ENCODE measurements around the gene PLEKHA6.

The PLEKHA6 gene

GRCh38 chr1:204186597-204186996, 173.1 kb downstream of the PLEKHA6 start:
- H3K79me2 ChIP-seq (ENCODE audit: control insufficient read depth, insufficient read depth, low read length), result no peaks in the 10 kb centered on the region
- H3K27me3 ChIP-seq (ENCODE audit: insufficient read depth, low read length, poor library complexity), result peaks cover 2% of the 10 kb centered on the region
- H2AK5ac ChIP-seq (ENCODE audit: low read length), result no peak overlapping the region
- no peak overlapping the region for H3K27ac ChIP-seq (ENCODE audit: low read depth, low read length)
- no peak overlapping the region for H2BK120ac ChIP-seq (ENCODE audit: low read depth, low read length)
- no peak overlapping the region for H3K18ac ChIP-seq (ENCODE audit: low read length)
- no peaks in the 10 kb centered on the region for H3K4me1 ChIP-seq (ENCODE audit: control insufficient read depth, low read depth, low read length)
- H3K36me3 ChIP-seq (ENCODE audit: control insufficient read depth, insufficient read depth, low read length), result no peaks in the 10 kb centered on the region
- no peak overlapping the region for H3K9ac ChIP-seq (ENCODE audit: low read length)
- no peak overlapping the region for H3K4me2 ChIP-seq (ENCODE audit: low read length)
- no peak for DNase-seq
- no peak overlapping the region for H2BK15ac ChIP-seq (replicated peaks; ENCODE audit: low read depth)
- no peak overlapping the region for H3K4me3 ChIP-seq (ENCODE audit: low read length)
- H2BK5ac ChIP-seq (ENCODE audit: low read length), result no peak overlapping the region
- H3K4ac ChIP-seq (ENCODE audit: low read depth, low read length), result no peak overlapping the region
- no CpG with 5 or more reads among the region's 10 CpGs for WGBS (ENCODE audit: extremely low coverage, insufficient coverage, low lambda C conversion rate)
- no peak overlapping the region for H4K5ac ChIP-seq (ENCODE audit: low read length)
- no peak overlapping the region for H3K23ac ChIP-seq (ENCODE audit: low read length)
- H3K79me1 ChIP-seq (ENCODE audit: low read length), result no peaks in the 10 kb centered on the region
- H3K56ac ChIP-seq (ENCODE audit: low read length), result no peak overlapping the region
- no peak overlapping the region for H4K8ac ChIP-seq (ENCODE audit: low read depth, low read length)

- H3K79me1 ChIP-seq (ENCODE audit: low read length), result no peaks in the 10 kb centered on the region
- DNase-seq, result no peak
- H3K27me3 ChIP-seq (ENCODE audit: insufficient read depth, low read length, poor library complexity), result no peaks in the 10 kb centered on the region
- no peak overlapping the region for H3K4me2 ChIP-seq (ENCODE audit: low read length)
- no peak overlapping the region for H3K56ac ChIP-seq (ENCODE audit: low read length)
- no peaks in the 10 kb centered on the region for H3K79me2 ChIP-seq (ENCODE audit: control insufficient read depth, insufficient read depth, low read length)
- H3K4me1 ChIP-seq (ENCODE audit: control insufficient read depth, low read depth, low read length), result no peaks in the 10 kb centered on the region
- H4K8ac ChIP-seq (ENCODE audit: low read depth, low read length), result no peak overlapping the region
- H3K18ac ChIP-seq (ENCODE audit: low read length), result no peak overlapping the region
- H3K4ac ChIP-seq (ENCODE audit: low read depth, low read length), result no peak overlapping the region
- H3K4me3 ChIP-seq (ENCODE audit: low read length), result no peak overlapping the region
- no peak overlapping the region for H4K5ac ChIP-seq (ENCODE audit: low read length)
- no peak overlapping the region for H3K27ac ChIP-seq (ENCODE audit: low read depth, low read length)
- no peak overlapping the region for H3K23ac ChIP-seq (ENCODE audit: low read length)
- H3K9ac ChIP-seq (ENCODE audit: low read length), result no peak overlapping the region
- no peak overlapping the region for H2BK5ac ChIP-seq (ENCODE audit: low read length)
- no CpG with 5 or more reads among the region's 1 CpG for WGBS (ENCODE audit: extremely low coverage, insufficient coverage, low lambda C conversion rate)
- no peak overlapping the region for H2AK5ac ChIP-seq (ENCODE audit: low read length)
- no peak overlapping the region for H2BK120ac ChIP-seq (ENCODE audit: low read depth, low read length)
- H3K36me3 ChIP-seq (ENCODE audit: control insufficient read depth, insufficient read depth, low read length), result no peaks in the 10 kb centered on the region
- no peak overlapping the region for H2BK15ac ChIP-seq (replicated peaks; ENCODE audit: low read depth)
These were observed 178.6 kb downstream of the PLEKHA6 start for GRCh38 chr1:204181116-204181515.

GRCh38 chr1:204180133-204180532, 179.6 kb downstream of the PLEKHA6 start:
- Histone ChIP-seq H3K18ac (ENCODE audit: low read length) (no peak overlapping the region), H2BK15ac (replicated peaks; ENCODE audit: low read depth) (no peak overlapping the region), H3K79me1 (ENCODE audit: low read length) (no peaks in the 10 kb centered on the region), H2BK120ac (ENCODE audit: low read depth, low read length) (no peak overlapping the region), H3K79me2 (ENCODE audit: control insufficient read depth, insufficient read depth, low read length) (no peaks in the 10 kb centered on the region), H2AK5ac (ENCODE audit: low read length) (no peak overlapping the region), H3K27me3 (ENCODE audit: insufficient read depth, low read length, poor library complexity) (no peaks in the 10 kb centered on the region), H4K5ac (ENCODE audit: low read length) (no peak overlapping the region), H3K36me3 (ENCODE audit: control insufficient read depth, insufficient read depth, low read length) (no peaks in the 10 kb centered on the region), H3K4ac (ENCODE audit: low read depth, low read length) (no peak overlapping the region), H3K23ac (ENCODE audit: low read length) (no peak overlapping the region), H2BK5ac (ENCODE audit: low read length) (no peak overlapping the region), H3K4me1 (ENCODE audit: control insufficient read depth, low read depth, low read length) (no peaks in the 10 kb centered on the region), H3K9ac (ENCODE audit: low read length) (no peak overlapping the region), H4K8ac (ENCODE audit: low read depth, low read length) (no peak overlapping the region), H3K4me2 (ENCODE audit: low read length) (no peak overlapping the region), H3K56ac (ENCODE audit: low read length) (no peak overlapping the region), H3K27ac (ENCODE audit: low read depth, low read length) (no peak overlapping the region), H3K4me3 (ENCODE audit: low read length) (no peak overlapping the region)
- no CpG with 5 or more reads among the region's 6 CpGs for WGBS (ENCODE audit: extremely low coverage, insufficient coverage, low lambda C conversion rate)
- no peak for DNase-seq

- no peak overlapping the region for H3K56ac ChIP-seq (ENCODE audit: low read length)
- H3K4ac ChIP-seq (ENCODE audit: low read depth, low read length), result no peak overlapping the region
- H3K18ac ChIP-seq (ENCODE audit: low read length), result no peak overlapping the region
- no peak overlapping the region for H2BK15ac ChIP-seq (replicated peaks; ENCODE audit: low read depth)
- H3K4me2 ChIP-seq (ENCODE audit: low read length), result no peak overlapping the region
- H2AK5ac ChIP-seq (ENCODE audit: low read length), result no peak overlapping the region
- no peak for DNase-seq
- H3K4me1 ChIP-seq (ENCODE audit: control insufficient read depth, low read depth, low read length), result no peaks in the 10 kb centered on the region
- no peak overlapping the region for H2BK5ac ChIP-seq (ENCODE audit: low read length)
- no peak overlapping the region for H3K27ac ChIP-seq (ENCODE audit: low read depth, low read length)
- H3K9ac ChIP-seq (ENCODE audit: low read length), result no peak overlapping the region
- H3K36me3 ChIP-seq (ENCODE audit: control insufficient read depth, insufficient read depth, low read length), result no peaks in the 10 kb centered on the region
- no peak overlapping the region for H4K5ac ChIP-seq (ENCODE audit: low read length)
- H3K23ac ChIP-seq (ENCODE audit: low read length), result no peak overlapping the region
- no peak overlapping the region for H3K4me3 ChIP-seq (ENCODE audit: low read length)
- H4K8ac ChIP-seq (ENCODE audit: low read depth, low read length), result no peak overlapping the region
- no peaks in the 10 kb centered on the region for H3K79me2 ChIP-seq (ENCODE audit: control insufficient read depth, insufficient read depth, low read length)
- no peak overlapping the region for H2BK120ac ChIP-seq (ENCODE audit: low read depth, low read length)
- no peaks in the 10 kb centered on the region for H3K27me3 ChIP-seq (ENCODE audit: insufficient read depth, low read length, poor library complexity)
- no CpG with 5 or more reads among the region's 7 CpGs for WGBS (ENCODE audit: extremely low coverage, insufficient coverage, low lambda C conversion rate)
- H3K79me1 ChIP-seq (ENCODE audit: low read length), result no peaks in the 10 kb centered on the region
These were observed 181.0 kb downstream of the PLEKHA6 start for GRCh38 chr1:204178487-204179281.

- WGBS (ENCODE audit: extremely low coverage, insufficient coverage, low lambda C conversion rate), result no CpG with 5 or more reads among the region's 4 CpGs
- no peak overlapping the region for H3K4me2 ChIP-seq (ENCODE audit: low read length)
- H4K5ac ChIP-seq (ENCODE audit: low read length), result no peak overlapping the region
- H3K23ac ChIP-seq (ENCODE audit: low read length), result no peak overlapping the region
- H3K4me1 ChIP-seq (ENCODE audit: control insufficient read depth, low read depth, low read length), result no peaks in the 10 kb centered on the region
- H3K36me3 ChIP-seq (ENCODE audit: control insufficient read depth, insufficient read depth, low read length), result no peaks in the 10 kb centered on the region
- H3K79me1 ChIP-seq (ENCODE audit: low read length), result no peaks in the 10 kb centered on the region
- no peak overlapping the region for H3K56ac ChIP-seq (ENCODE audit: low read length)
- H3K27ac ChIP-seq (ENCODE audit: low read depth, low read length), result no peak overlapping the region
- no peaks in the 10 kb centered on the region for H3K27me3 ChIP-seq (ENCODE audit: insufficient read depth, low read length, poor library complexity)
- no peak overlapping the region for H3K4ac ChIP-seq (ENCODE audit: low read depth, low read length)
- H2AK5ac ChIP-seq (ENCODE audit: low read length), result no peak overlapping the region
- H3K18ac ChIP-seq (ENCODE audit: low read length), result no peak overlapping the region
- no peak overlapping the region for H3K9ac ChIP-seq (ENCODE audit: low read length)
- no peak overlapping the region for H2BK15ac ChIP-seq (replicated peaks; ENCODE audit: low read depth)
- no peak overlapping the region for H2BK5ac ChIP-seq (ENCODE audit: low read length)
- no peaks in the 10 kb centered on the region for H3K79me2 ChIP-seq (ENCODE audit: control insufficient read depth, insufficient read depth, low read length)
- no peak overlapping the region for H3K4me3 ChIP-seq (ENCODE audit: low read length)
- no peak overlapping the region for H2BK120ac ChIP-seq (ENCODE audit: low read depth, low read length)
- no peak for DNase-seq
- H4K8ac ChIP-seq (ENCODE audit: low read depth, low read length), result no peak overlapping the region
These were observed 182.6 kb downstream of the PLEKHA6 start for GRCh38 chr1:204177133-204177532.

GRCh38 chr1:204176049-204176448, 183.7 kb downstream of the PLEKHA6 start:
- Histone ChIP-seq H2BK5ac (ENCODE audit: low read length) (no peak overlapping the region), H3K36me3 (ENCODE audit: control insufficient read depth, insufficient read depth, low read length) (no peaks in the 10 kb centered on the region), H3K18ac (ENCODE audit: low read length) (no peak overlapping the region), H4K8ac (ENCODE audit: low read depth, low read length) (no peak overlapping the region), H3K23ac (ENCODE audit: low read length) (no peak overlapping the region), H2AK5ac (ENCODE audit: low read length) (no peak overlapping the region), H3K4ac (ENCODE audit: low read depth, low read length) (no peak overlapping the region), H3K4me1 (ENCODE audit: control insufficient read depth, low read depth, low read length) (no peaks in the 10 kb centered on the region), H2BK120ac (ENCODE audit: low read depth, low read length) (no peak overlapping the region), H3K9ac (ENCODE audit: low read length) (no peak overlapping the region), H3K27ac (ENCODE audit: low read depth, low read length) (no peak overlapping the region), H4K5ac (ENCODE audit: low read length) (no peak overlapping the region), H3K4me3 (ENCODE audit: low read length) (no peak overlapping the region), H3K56ac (ENCODE audit: low read length) (no peak overlapping the region), H2BK15ac (replicated peaks; ENCODE audit: low read depth) (no peak overlapping the region), H3K79me1 (ENCODE audit: low read length) (no peaks in the 10 kb centered on the region), H3K79me2 (ENCODE audit: control insufficient read depth, insufficient read depth, low read length) (no peaks in the 10 kb centered on the region), H3K4me2 (ENCODE audit: low read length) (no peak overlapping the region), H3K27me3 (ENCODE audit: insufficient read depth, low read length, poor library complexity) (no peaks in the 10 kb centered on the region)
- no CpG with 5 or more reads among the region's 5 CpGs for WGBS (ENCODE audit: extremely low coverage, insufficient coverage, low lambda C conversion rate)
- DNase-seq, result no peak

Data from mesendoderm (in vitro differentiated cells).